Suppressor macrophage treated with lipopolysaccharide for 4 hours (primary cell): ENCODE results near the gene ZBTB17.
A peak's percentile ranks its signal among the peaks of the same experiment; 100 is the strongest.

Experiments used
- DNase-seq: peaks from one replicate; pipeline ENCODE4 v3.0.0-alpha.2; 2020

ZBTB17 gene

GRCh38 chr1:15945011-15945831, 30.7 kb downstream of the ZBTB17 start:
- no peak for DNase-seq

GRCh38 chr1:15944308-15945010, 31.4 kb downstream of the ZBTB17 start:
- DNase-seq: no peak

- no peak for DNase-seq
Observed at GRCh38 chr1:15943992-15944307, 32.0 kb downstream of the ZBTB17 start.

GRCh38 chr1:15943328-15943991, 32.4 kb downstream of the ZBTB17 start:
- no peak for DNase-seq

GRCh38 chr1:15942661-15943327, 33.1 kb downstream of the ZBTB17 start:
- DNase-seq: no peak

GRCh38 chr1:15941899-15942660, 33.8 kb downstream of the ZBTB17 start:
- DNase-seq: no peak

- no peak for DNase-seq
Observed at GRCh38 chr1:15941044-15941840, 34.7 kb downstream of the ZBTB17 start.

- no peak for DNase-seq
Observed at GRCh38 chr1:15940110-15941043, 35.5 kb downstream of the ZBTB17 start.

GRCh38 chr1:15939181-15940109, 36.5 kb downstream of the ZBTB17 start:
- peak; percentile 25 for DNase-seq

- DNase-seq: no peak
Observed at GRCh38 chr1:15938628-15939161, 37.2 kb downstream of the ZBTB17 start.

GRCh38 chr1:15937706-15938168, 38.2 kb downstream of the ZBTB17 start:
- DNase-seq: peak; percentile 51

- no peak for DNase-seq
Observed at GRCh38 chr1:15937146-15937545, 38.8 kb downstream of the ZBTB17 start.

GRCh38 chr1:15936025-15936424, 39.9 kb downstream of the ZBTB17 start:
- DNase-seq: no peak

- no peak for DNase-seq
Observed at GRCh38 chr1:15935056-15935950, 40.6 kb downstream of the ZBTB17 start.

GRCh38 chr1:15934211-15935055, 41.5 kb downstream of the ZBTB17 start:
- DNase-seq: no peak

GRCh38 chr1:15933684-15934083, 42.2 kb downstream of the ZBTB17 start:
- DNase-seq: no peak

- no peak for DNase-seq
Observed at GRCh38 chr1:15932612-15933011, 43.3 kb downstream of the ZBTB17 start.
